ENCODE results near the gene PRDM10. TPM values are rescaled to one million over a fixed set of nuclear protein-coding genes. Genes with fewer than 3 reads are reported as not detected.
A peak's percentile ranks its signal among the peaks of the same experiment; 100 is the strongest.

Gene PRDM10
- total RNA-seq, 1 experiment from 2014 or later, result 9.2 TPM

GRCh38 chr11:129895126-129896041 lies 107.3 kb downstream of the PRDM10 start, which contains the start of gene NFRKB:
Gene NFRKB (minus strand): TSS chr11:129895578. CDS start chr11:129892849, 2,729 bp downstream.
- Histone ChIP-seq H3K27me3 (ENCODE audit: insufficient read depth, low read length) (no peaks in the 10 kb centered on the region), H3K9me3 (ENCODE audit: control insufficient read depth in 1 of 2, insufficient read depth in 1 of 2, low read depth in 1 of 2, low read length in 2 of 2) (no peaks in the 10 kb centered on the region), H3K79me2 (ENCODE audit: insufficient read depth, low read length) (peaks cover 41% of the 10 kb centered on the region), H3K4me3 (replicated peaks in 1 of 2; ENCODE audit: low read depth in 1 of 2, low read length in 2 of 2) (peak within 1 kb of the TSS; percentile 81 to 92), H4K20me1 (ENCODE audit: insufficient read depth) (no peaks in the 10 kb centered on the region), H3K4me2 (ENCODE audit: low read length) (peak within 1 kb of the TSS; percentile 90), H3K36me3 (ENCODE audit: control insufficient read depth in 1 of 2, insufficient read depth in 2 of 2, low read length in 2 of 2) (peaks cover 12 to 17% of the 10 kb centered on the region in 2 experiments; a peak in 3 of 4 replicates), H2AFZ (ENCODE audit: low read depth, low read length, poor library complexity, severe bottlenecking) (peak within 1 kb of the TSS; percentile 22), H3K9me2 (ENCODE audit: insufficient read depth) (no peaks in the 10 kb centered on the region), H3K9ac (ENCODE audit: low read length) (peak within 1 kb of the TSS; percentile 77), H3K27ac (ENCODE audit: low read depth, low read length) (peak within 1 kb of the TSS; percentile 53; the same call in 1 of the 2 replicates), H3K4me1 (ENCODE audit: control insufficient read depth in 1 of 2, insufficient read depth in 2 of 2, low read length in 2 of 2) (peaks cover 3 to 12% of the 10 kb centered on the region in 2 experiments; a peak in 3 of 4 replicates)
- DNase-seq (ENCODE audit: low read depth, low spot score) (peak; percentile 18), ATAC-seq (peak; percentile 97)
- ChIA-PET RAD21 (ENCODE audit: low non-redundant PET in 1 of 2, low total read pairs in 2 of 2, uncharacterized antibody in 2 of 2, unreplicated experiment in 2 of 2) (no interaction called here), CTCF (interaction anchor here (0.9 kb wide), 1 partner anchor 28 kb away, joined by 3 read pairs; no protein-coding TSS in a partner anchor), POLR2A (interaction anchor here (0.8 to 1.1 kb wide), 2 partner anchors 107 to 237 kb away, joined by 3 to 4 read pairs; partner anchors contain the start of gene PRDM10)
- intact Hi-C loops (cut with micrococcal nuclease), result no loop called here
- BruUV-seq (replicated peaks), result no TSS peak
- TF ChIP-seq ELF1 (IDR thresholded peaks at IDR 0.05; ENCODE audit: borderline replicate concordance, low read depth) (no peak), RAD21 (IDR thresholded peaks at IDR 0.05; ENCODE audit: low read depth) (no peak), TCF7L2 (IDR thresholded peaks at IDR 0.05; ENCODE audit: borderline replicate concordance, extremely low read depth, insufficient read depth, insufficient read length) (no peak), POLR2A (IDR thresholded peaks at IDR 0.05; ENCODE audit: borderline replicate concordance, extremely low read depth, insufficient read depth, insufficient read length) (peak; percentile 71), CEBPB (IDR thresholded peaks at IDR 0.05; ENCODE audit: low read depth) (no peak), SP1 (IDR thresholded peaks at IDR 0.05; ENCODE audit: low read depth) (no peak), YY1 (IDR thresholded peaks at IDR 0.05; ENCODE audit: extremely low read depth, insufficient replicate concordance, low read depth, low read length) (peak; percentile 37), ZNF274 (IDR thresholded peaks at IDR 0.05; ENCODE audit: low read depth, low read length) (no peak), SIN3A (IDR thresholded peaks at IDR 0.05; ENCODE audit: low read depth) (peak; percentile 63; the same call in 1 of the 2 replicates), POLR2AphosphoS5 (IDR thresholded peaks at IDR 0.05; ENCODE audit: low read depth, low read length) (peak; percentile 86), ZFX (IDR thresholded peaks at IDR 0.05) (peak; percentile 26; the same call in 1 of the 2 replicates)
- TF ChIP-seq, protein P1, sequence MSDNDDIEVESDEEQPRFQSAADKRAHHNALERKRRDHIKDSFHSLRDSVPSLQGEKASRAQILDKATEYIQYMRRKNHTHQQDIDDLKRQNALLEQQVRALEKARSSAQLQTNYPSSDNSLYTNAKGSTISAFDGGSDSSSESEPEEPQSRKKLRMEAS (IDR thresholded peaks at IDR 0.05), result no peak
- TF ChIP-seq, protein P2, sequence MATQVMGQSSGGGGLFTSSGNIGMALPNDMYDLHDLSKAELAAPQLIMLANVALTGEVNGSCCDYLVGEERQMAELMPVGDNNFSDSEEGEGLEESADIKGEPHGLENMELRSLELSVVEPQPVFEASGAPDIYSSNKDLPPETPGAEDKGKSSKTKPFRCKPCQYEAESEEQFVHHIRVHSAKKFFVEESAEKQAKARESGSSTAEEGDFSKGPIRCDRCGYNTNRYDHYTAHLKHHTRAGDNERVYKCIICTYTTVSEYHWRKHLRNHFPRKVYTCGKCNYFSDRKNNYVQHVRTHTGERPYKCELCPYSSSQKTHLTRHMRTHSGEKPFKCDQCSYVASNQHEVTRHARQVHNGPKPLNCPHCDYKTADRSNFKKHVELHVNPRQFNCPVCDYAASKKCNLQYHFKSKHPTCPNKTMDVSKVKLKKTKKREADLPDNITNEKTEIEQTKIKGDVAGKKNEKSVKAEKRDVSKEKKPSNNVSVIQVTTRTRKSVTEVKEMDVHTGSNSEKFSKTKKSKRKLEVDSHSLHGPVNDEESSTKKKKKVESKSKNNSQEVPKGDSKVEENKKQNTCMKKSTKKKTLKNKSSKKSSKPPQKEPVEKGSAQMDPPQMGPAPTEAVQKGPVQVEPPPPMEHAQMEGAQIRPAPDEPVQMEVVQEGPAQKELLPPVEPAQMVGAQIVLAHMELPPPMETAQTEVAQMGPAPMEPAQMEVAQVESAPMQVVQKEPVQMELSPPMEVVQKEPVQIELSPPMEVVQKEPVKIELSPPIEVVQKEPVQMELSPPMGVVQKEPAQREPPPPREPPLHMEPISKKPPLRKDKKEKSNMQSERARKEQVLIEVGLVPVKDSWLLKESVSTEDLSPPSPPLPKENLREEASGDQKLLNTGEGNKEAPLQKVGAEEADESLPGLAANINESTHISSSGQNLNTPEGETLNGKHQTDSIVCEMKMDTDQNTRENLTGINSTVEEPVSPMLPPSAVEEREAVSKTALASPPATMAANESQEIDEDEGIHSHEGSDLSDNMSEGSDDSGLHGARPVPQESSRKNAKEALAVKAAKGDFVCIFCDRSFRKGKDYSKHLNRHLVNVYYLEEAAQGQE (IDR thresholded peaks at IDR 0.05; ENCODE audit: low read depth), result no peak
